MM.1S (cell line): ENCODE results near the gene CASZ1.
A peak's percentile ranks its signal among the peaks of the same experiment; 100 is the strongest.

Source experiments
- DNase-seq: peaks from one replicate; pipeline ENCODE4 v3.0.0-alpha.2; 2015
- H2AFZ ChIP-seq: fragments of 300-600 bp; sonication (generic); 2 replicates; pipeline ENCODE4 v1.6.0; 2016; ENCODE audit warnings: antibody characterized with exemption, low read length
- H3F3A ChIP-seq: fragments of 300-600 bp; sonication (generic); 2 replicates; pipeline ENCODE4 v1.6.1; 2016; ENCODE audit warnings: mild to moderate bottlenecking, antibody characterized with exemption, low read length, moderate library complexity, mixed read lengths; ENCODE audit not compliant: insufficient read depth
- H3K27ac ChIP-seq: fragments of 300-600 bp; sonication (generic); 2 replicates; pipeline ENCODE4 v1.5.1; 2016; ENCODE audit warnings: mild to moderate bottlenecking, low read length
- H3K27me3 ChIP-seq: fragments of 300-600 bp; sonication (generic); replicated peaks from 2 replicates; pipeline ENCODE4 v1.6.0; 2016; ENCODE audit warnings: low read length; ENCODE audit not compliant: insufficient read depth
- H3K36me3 ChIP-seq: fragments of 300-600 bp; sonication (generic); replicated peaks from 2 replicates; pipeline ENCODE4 v1.6.1; 2016; ENCODE audit warnings: mild to moderate bottlenecking, low read length, mixed read lengths; ENCODE audit not compliant: insufficient read depth
- H3K4me1 ChIP-seq: fragments of 300-600 bp; sonication (generic); 2 replicates; pipeline ENCODE4 v1.6.1; 2016; ENCODE audit warnings: low read length, mixed read lengths
- H3K4me2 ChIP-seq: fragments of 300-600 bp; sonication (generic); 2 replicates; pipeline ENCODE4 v1.6.0; 2016; ENCODE audit warnings: low read depth, low read length
- H3K4me3 ChIP-seq: fragments of 300-600 bp; sonication (generic); 2 replicates; pipeline ENCODE4 v1.5.1; 2016; ENCODE audit warnings: low read length, mixed read lengths
- H3K79me2 ChIP-seq: fragments of 300-600 bp; sonication (generic); 2 replicates; pipeline ENCODE4 v1.6.1; 2016; ENCODE audit warnings: mixed run types, low read length, mixed read lengths
- H3K9ac ChIP-seq: fragments of 300-600 bp; sonication (generic); 2 replicates; pipeline ENCODE4 v1.6.1; 2016; ENCODE audit warnings: low read length, mixed read lengths
- H3K9me2 ChIP-seq: fragments of 300-600 bp; sonication (generic); replicated peaks from 2 replicates; pipeline ENCODE4 v1.6.1; 2016; ENCODE audit warnings: mild to moderate bottlenecking, low read length, mixed read lengths; ENCODE audit not compliant: insufficient read depth
- H3K9me3 ChIP-seq: fragments of 300-600 bp; sonication (generic); replicated peaks from 2 replicates; pipeline ENCODE4 v1.6.1; 2016; ENCODE audit warnings: mild to moderate bottlenecking, low read length, mixed read lengths; ENCODE audit not compliant: insufficient read depth
- H4K20me1 ChIP-seq: fragments of 300-600 bp; sonication (generic); 2 replicates; pipeline ENCODE4 v1.6.1; 2016; ENCODE audit warnings: mild to moderate bottlenecking, low read length, moderate library complexity, mixed read lengths; ENCODE audit not compliant: insufficient read depth
- EZH2 ChIP-seq: fragments of 300-600 bp; sonication (generic); optimal IDR thresholded peaks from 2 replicates; pipeline ENCODE3; 2017; ENCODE audit warnings: low read depth, mild to moderate bottlenecking, antibody characterized with exemption, low read length, mixed read lengths
- EZH2phosphoT487 ChIP-seq: fragments of 300-600 bp; sonication (generic); IDR thresholded peaks from 2 replicates; pipeline ENCODE4 v1.6.1; 2018; ENCODE audit warnings: antibody characterized with exemption, low read length
- TF ChIP-seq, protein P1 (sequence below): fragments of 300-600 bp; sonication (generic); IDR thresholded peaks from 2 replicates; pipeline ENCODE4 v1.5.1; 2016; ENCODE audit warnings: antibody characterized with exemption, low read length, mixed read lengths

Gene CASZ1

DNA sequence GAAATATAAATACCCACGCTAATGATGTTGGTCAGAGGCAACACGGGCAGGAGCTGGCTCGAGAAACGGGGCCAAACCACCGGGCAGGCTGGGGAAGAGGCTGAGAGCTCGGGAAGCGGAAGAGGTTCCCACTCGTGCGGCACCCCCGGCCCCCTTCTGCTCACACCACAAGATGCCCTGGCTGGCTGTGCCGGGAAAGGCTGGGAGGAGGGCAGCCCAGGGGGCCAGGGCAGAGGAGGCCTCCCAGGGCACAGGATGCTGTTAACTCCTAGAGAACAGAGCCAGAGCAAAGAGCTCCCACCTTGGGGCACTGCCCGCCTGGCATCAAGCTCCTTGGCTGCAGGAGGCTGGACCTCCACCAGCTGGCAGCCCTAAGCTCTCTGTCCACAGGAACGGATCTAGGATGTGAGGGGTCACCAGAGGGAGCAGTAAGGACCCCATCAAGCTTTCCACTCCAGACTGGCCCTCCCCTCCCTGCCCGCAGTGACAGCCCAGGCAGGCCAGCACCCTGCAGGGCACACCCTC, 44.8 kb downstream of the CASZ1 start:
- H2AFZ ChIP-seq, result no peak overlapping the region
- H3K36me3 ChIP-seq, result no peaks in the 10 kb centered on the region
- TF ChIP-seq, protein P1, sequence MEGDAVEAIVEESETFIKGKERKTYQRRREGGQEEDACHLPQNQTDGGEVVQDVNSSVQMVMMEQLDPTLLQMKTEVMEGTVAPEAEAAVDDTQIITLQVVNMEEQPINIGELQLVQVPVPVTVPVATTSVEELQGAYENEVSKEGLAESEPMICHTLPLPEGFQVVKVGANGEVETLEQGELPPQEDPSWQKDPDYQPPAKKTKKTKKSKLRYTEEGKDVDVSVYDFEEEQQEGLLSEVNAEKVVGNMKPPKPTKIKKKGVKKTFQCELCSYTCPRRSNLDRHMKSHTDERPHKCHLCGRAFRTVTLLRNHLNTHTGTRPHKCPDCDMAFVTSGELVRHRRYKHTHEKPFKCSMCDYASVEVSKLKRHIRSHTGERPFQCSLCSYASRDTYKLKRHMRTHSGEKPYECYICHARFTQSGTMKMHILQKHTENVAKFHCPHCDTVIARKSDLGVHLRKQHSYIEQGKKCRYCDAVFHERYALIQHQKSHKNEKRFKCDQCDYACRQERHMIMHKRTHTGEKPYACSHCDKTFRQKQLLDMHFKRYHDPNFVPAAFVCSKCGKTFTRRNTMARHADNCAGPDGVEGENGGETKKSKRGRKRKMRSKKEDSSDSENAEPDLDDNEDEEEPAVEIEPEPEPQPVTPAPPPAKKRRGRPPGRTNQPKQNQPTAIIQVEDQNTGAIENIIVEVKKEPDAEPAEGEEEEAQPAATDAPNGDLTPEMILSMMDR, result no peak
- no peak for TF ChIP-seq EZH2
- TF ChIP-seq EZH2phosphoT487, result no peak
- H3F3A ChIP-seq, result no peaks in the 10 kb centered on the region
- H3K4me3 ChIP-seq, result no peak overlapping the region
- H3K27me3 ChIP-seq, result peaks cover 95% of the 10 kb centered on the region
- no peaks in the 10 kb centered on the region for H4K20me1 ChIP-seq
- no peaks in the 10 kb centered on the region for H3K4me1 ChIP-seq
- no peak overlapping the region for H3K4me2 ChIP-seq
- no peaks in the 10 kb centered on the region for H3K79me2 ChIP-seq
- no peaks in the 10 kb centered on the region for H3K9me2 ChIP-seq
- H3K9me3 ChIP-seq, result no peaks in the 10 kb centered on the region
- no peak overlapping the region for H3K27ac ChIP-seq
- no peak for DNase-seq
- H3K9ac ChIP-seq, result no peak overlapping the region

DNA sequence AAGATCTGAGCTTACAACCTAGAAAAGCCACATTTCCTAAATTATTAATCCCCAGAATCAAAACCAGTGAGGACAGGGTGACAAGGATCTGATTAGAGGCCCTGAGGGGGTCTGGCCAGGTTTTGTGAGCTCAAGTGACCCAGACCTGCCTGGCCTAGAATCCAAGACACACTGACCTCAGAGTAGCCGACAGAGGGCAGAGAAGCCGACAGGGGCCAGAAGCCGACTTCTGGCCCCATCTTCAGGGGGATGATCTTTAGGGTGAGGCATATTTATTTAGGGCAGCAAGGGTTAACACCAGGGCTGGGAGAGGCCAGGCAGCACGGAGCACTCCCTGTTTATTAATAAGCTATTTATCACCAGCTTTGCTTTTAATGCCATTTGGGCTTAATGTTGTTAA, 45.3 kb downstream of the CASZ1 start:
- no peaks in the 10 kb centered on the region for H3K9me2 ChIP-seq
- TF ChIP-seq EZH2phosphoT487 (no peak), EZH2 (no peak)
- TF ChIP-seq, protein P1, result no peak
- H3K27ac ChIP-seq, result no peak overlapping the region
- no peaks in the 10 kb centered on the region for H4K20me1 ChIP-seq
- no peak overlapping the region for H3K9ac ChIP-seq
- no peaks in the 10 kb centered on the region for H3F3A ChIP-seq
- H2AFZ ChIP-seq, result no peak overlapping the region
- H3K9me3 ChIP-seq, result no peaks in the 10 kb centered on the region
- peaks cover 95% of the 10 kb centered on the region for H3K27me3 ChIP-seq
- H3K4me1 ChIP-seq, result no peaks in the 10 kb centered on the region
- DNase-seq, result no peak
- no peak overlapping the region for H3K4me3 ChIP-seq
- H3K4me2 ChIP-seq, result no peak overlapping the region
- no peaks in the 10 kb centered on the region for H3K36me3 ChIP-seq
- H3K79me2 ChIP-seq, result no peaks in the 10 kb centered on the region

DNA sequence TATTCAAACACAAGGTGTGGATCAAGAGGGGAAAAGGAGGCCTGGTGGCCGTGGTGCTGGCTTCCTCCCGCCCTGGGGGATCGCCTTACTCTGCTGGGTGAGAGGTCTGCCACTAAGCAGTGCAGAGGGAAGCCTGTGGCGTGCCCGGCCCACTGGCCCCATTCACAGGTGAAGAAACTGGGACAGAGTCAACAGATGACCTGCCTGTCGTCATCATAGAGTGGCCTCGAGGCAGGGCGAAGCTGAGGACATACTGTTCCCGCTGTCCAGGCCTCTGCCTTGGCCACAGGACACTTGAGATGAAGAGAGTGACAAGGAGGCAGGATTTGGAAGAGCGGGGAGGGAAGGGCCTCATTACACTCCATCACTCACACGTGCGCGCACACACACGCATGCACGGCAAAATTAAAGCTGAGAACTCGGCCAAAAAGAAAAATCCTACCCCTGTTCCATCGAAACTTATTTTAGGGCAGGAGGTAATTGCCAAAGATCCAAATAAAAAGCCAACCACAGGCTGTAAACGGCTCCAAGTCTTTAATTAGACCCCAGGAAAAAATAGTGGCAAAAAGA, 50.5 kb downstream of the CASZ1 start:
- no peak for TF ChIP-seq EZH2phosphoT487
- TF ChIP-seq, protein P1, result no peak
- no peak for TF ChIP-seq EZH2
- Histone ChIP-seq H3K9me2 (no peaks in the 10 kb centered on the region), H3K36me3 (no peaks in the 10 kb centered on the region), H3K9ac (no peak overlapping the region), H3K27me3 (peaks cover 90% of the 10 kb centered on the region), H3K4me1 (no peaks in the 10 kb centered on the region), H3K27ac (no peak overlapping the region), H3K4me2 (peak overlapping the region; percentile 24; the same call in 1 of the 2 replicates), H4K20me1 (no peaks in the 10 kb centered on the region), H3F3A (no peaks in the 10 kb centered on the region), H3K4me3 (0 out of 2 replicates have a peak overlapping the region, but pooled peaks have one; percentile 24), H3K9me3 (no peaks in the 10 kb centered on the region), H3K79me2 (no peaks in the 10 kb centered on the region), H2AFZ (no peak overlapping the region)
- DNase-seq, result no peak
